SK-N-SH treated with all-trans-retinoic acid at 6 μM for 48 hours (cell line): ENCODE results near the gene CASP9.
"Not testable (repeated sequence)": the region's sequence is repeated elsewhere in the genome, so short reads cannot be mapped to it uniquely, and the experiment has no call there.

ENCODE experiments used
- ATAC-seq: fragments of 200-7000 bp; cut with Tn5 transposase; 3 replicates; pipeline ENCODE4 v1.9.1; 2020; ENCODE audit warnings: mild to moderate bottlenecking, moderate library complexity
- ARNTL ChIP-seq: fragments of 450-650 bp; formaldehyde crosslinking; IDR thresholded peaks from 2 replicates; pipeline ENCODE4 v1.5.0; 2020; ENCODE audit warnings: low read depth, mild to moderate bottlenecking, moderate library complexity, borderline replicate concordance
- BACH2 ChIP-seq: fragments of 250-450 bp; sonication (Bioruptor Pico); IDR thresholded peaks from 2 replicates; pipeline ENCODE4 v1.9.0; 2021; ENCODE audit warnings: mild to moderate bottlenecking, borderline replicate concordance
- CREB5 ChIP-seq: fragments of 250-450 bp; sonication (Bioruptor Pico); IDR thresholded peaks from 2 replicates; pipeline ENCODE4 v1.5.1; 2020; ENCODE audit warnings: low read depth, mild to moderate bottlenecking, moderate library complexity
- CSDC2 ChIP-seq: fragments of 250-450 bp; sonication (Bioruptor Pico); IDR thresholded peaks from 2 replicates; pipeline ENCODE4 v1.5.0; 2020; ENCODE audit warnings: mild to moderate bottlenecking, moderate library complexity
- CSRNP3 ChIP-seq: fragments of 250-450 bp; sonication (Bioruptor Pico); IDR thresholded peaks from 2 replicates; pipeline ENCODE4 v1.5.1; 2021; ENCODE audit warnings: mild to moderate bottlenecking, moderate library complexity
- ESRRG ChIP-seq: fragments of 250-450 bp; sonication (Bioruptor Pico); IDR thresholded peaks from 2 replicates; pipeline ENCODE4 v1.6.1; 2021; ENCODE audit warnings: mild to moderate bottlenecking
- GLIS3 ChIP-seq: fragments of 250-450 bp; sonication (Bioruptor Pico); IDR thresholded peaks from 2 replicates; pipeline ENCODE4 v1.5.0; 2020; ENCODE audit warnings: mild to moderate bottlenecking, moderate library complexity
- ISL1 ChIP-seq: fragments of 250-450 bp; sonication (Bioruptor Pico); IDR thresholded peaks from 2 replicates; pipeline ENCODE4 v2.1.2; 2022; ENCODE audit warnings: mild to moderate bottlenecking, moderate library complexity
- OSR1 ChIP-seq: fragments of 250-450 bp; sonication (Bioruptor Pico); IDR thresholded peaks from 2 replicates; pipeline ENCODE4 v1.8.0; 2022; ENCODE audit warnings: moderate library complexity, mild to moderate bottlenecking, inconsistent platforms
- RARB ChIP-seq: fragments of 250-450 bp; sonication (Bioruptor Pico); IDR thresholded peaks from 2 replicates; pipeline ENCODE4 v1.8.0; 2021; ENCODE audit warnings: mild to moderate bottlenecking, moderate library complexity
- SNAI2 ChIP-seq: fragments of 250-450 bp; sonication (Bioruptor Pico); IDR thresholded peaks from 2 replicates; pipeline ENCODE4 v1.5.0; 2020; ENCODE audit warnings: mild to moderate bottlenecking, moderate library complexity
- TCF4 ChIP-seq: fragments of 250-450 bp; sonication (Bioruptor Pico); IDR thresholded peaks from 2 replicates; pipeline ENCODE4 v1.8.0; 2021; ENCODE audit warnings: mild to moderate bottlenecking, moderate library complexity, borderline replicate concordance
- TOX ChIP-seq: fragments of 250-450 bp; sonication (Bioruptor Pico); IDR thresholded peaks from 2 replicates; pipeline ENCODE4 v1.8.0; 2021; ENCODE audit warnings: mild to moderate bottlenecking, moderate library complexity, borderline replicate concordance
- TSHZ2 ChIP-seq: fragments of 250-450 bp; sonication (Bioruptor Pico); IDR thresholded peaks from 2 replicates; pipeline ENCODE4 v1.5.0; 2020; ENCODE audit warnings: mild to moderate bottlenecking, moderate library complexity
- ZFP3 ChIP-seq: fragments of 250-450 bp; sonication (Bioruptor Pico); IDR thresholded peaks from 2 replicates; pipeline ENCODE4 v1.5.0; 2020; ENCODE audit warnings: mild to moderate bottlenecking, moderate library complexity
- ZFP30 ChIP-seq: fragments of 450-650 bp; formaldehyde crosslinking; IDR thresholded peaks from 2 replicates; pipeline ENCODE4 v1.5.0; 2022; ENCODE audit warnings: mild to moderate bottlenecking, moderate library complexity
- ZNF565 ChIP-seq: fragments of 450-650 bp; formaldehyde crosslinking; conservative IDR thresholded peaks from 2 replicates; pipeline ENCODE4 v1.5.0; 2020; ENCODE audit warnings: low read depth, mild to moderate bottlenecking, moderate library complexity
- ZNF8 ChIP-seq: fragments of 450-650 bp; formaldehyde crosslinking; IDR thresholded peaks from 2 replicates; pipeline ENCODE4 v1.5.0; 2020; ENCODE audit warnings: mild to moderate bottlenecking, moderate library complexity
- TF ChIP-seq, protein P1 (sequence below): fragments of 250-450 bp; sonication (Bioruptor Pico); IDR thresholded peaks from 2 replicates; pipeline ENCODE4 v1.8.0; 2021; ENCODE audit warnings: low read depth, mild to moderate bottlenecking, moderate library complexity, borderline replicate concordance
- TF ChIP-seq, protein P2 (sequence below): fragments of 250-450 bp; sonication (Bioruptor Pico); IDR thresholded peaks from 2 replicates; pipeline ENCODE4 v1.8.0; 2020; ENCODE audit warnings: mild to moderate bottlenecking, moderate library complexity, borderline replicate concordance

The CASP9 gene

GRCh38 chr1:15500184-15501178, 23.5 kb downstream of the CASP9 start:
- no peak for ATAC-seq
- TF ChIP-seq ZFP30 (CRISPR knock-in tag) (no peak), SNAI2 (CRISPR knock-in tag) (no peak)

DNA sequence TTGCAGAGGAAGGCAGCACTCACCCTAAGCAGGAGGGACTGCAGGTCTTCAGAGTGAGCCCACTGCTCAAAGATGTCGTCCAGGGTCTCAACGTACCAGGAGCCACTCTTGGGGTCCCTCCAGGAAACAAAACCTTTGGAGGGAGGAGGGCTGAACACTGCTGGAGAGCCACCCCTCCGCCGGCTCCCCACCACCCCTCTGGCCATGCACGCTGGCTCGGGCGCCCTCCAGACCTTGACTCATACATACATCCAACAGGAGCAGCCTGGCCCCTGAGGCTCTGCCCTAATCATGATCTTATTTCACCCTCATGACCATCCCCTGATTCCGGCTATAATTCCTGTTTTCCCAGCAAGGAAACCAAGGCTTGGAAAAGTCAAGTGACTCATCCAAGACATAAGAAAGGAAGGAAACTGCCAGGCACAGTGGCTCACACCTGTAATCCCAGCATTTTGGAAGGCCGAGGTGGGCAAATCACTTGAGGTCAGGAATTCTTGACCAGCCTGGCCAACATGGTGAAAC, 30.1 kb downstream of the CASP9 start:
- TF ChIP-seq ZNF8 (CRISPR knock-in tag) (no peak), CSRNP3 (CRISPR knock-in tag) (no peak), CSDC2 (CRISPR knock-in tag) (no peak)
- TF ChIP-seq, all 23 proteins: peak for 0
- no peak for ATAC-seq

DNA sequence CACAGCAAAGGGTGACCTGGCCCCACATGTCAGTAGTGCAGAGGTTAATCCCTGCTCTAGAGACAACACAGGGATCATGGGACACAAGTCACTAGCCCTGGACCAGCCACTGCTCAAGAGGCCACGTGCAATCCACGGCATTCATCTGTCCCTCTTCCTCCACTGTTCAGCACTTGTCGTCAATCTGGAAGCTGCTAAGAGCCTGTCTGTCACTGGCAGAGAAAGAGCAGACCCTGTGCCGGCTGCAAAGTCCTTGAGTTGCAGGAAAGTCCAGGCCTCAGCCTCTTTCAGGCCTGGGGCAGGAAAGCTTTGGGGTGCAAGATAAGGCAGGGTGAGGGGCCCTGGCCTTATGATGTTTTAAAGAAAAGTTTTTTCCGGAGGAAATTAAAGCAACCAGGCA, 31.4 kb downstream of the CASP9 start:
- TF ChIP-seq OSR1 (CRISPR knock-in tag): no peak
- TF ChIP-seq TCF4 (CRISPR knock-in tag): no peak
- no peak for TF ChIP-seq CSDC2 (CRISPR knock-in tag)
- TF ChIP-seq ZFP3 (CRISPR knock-in tag): no peak
- no peak for TF ChIP-seq CREB5
- TF ChIP-seq SNAI2 (CRISPR knock-in tag): no peak
- no peak for TF ChIP-seq BACH2 (CRISPR knock-in tag)
- TF ChIP-seq, protein P1, sequence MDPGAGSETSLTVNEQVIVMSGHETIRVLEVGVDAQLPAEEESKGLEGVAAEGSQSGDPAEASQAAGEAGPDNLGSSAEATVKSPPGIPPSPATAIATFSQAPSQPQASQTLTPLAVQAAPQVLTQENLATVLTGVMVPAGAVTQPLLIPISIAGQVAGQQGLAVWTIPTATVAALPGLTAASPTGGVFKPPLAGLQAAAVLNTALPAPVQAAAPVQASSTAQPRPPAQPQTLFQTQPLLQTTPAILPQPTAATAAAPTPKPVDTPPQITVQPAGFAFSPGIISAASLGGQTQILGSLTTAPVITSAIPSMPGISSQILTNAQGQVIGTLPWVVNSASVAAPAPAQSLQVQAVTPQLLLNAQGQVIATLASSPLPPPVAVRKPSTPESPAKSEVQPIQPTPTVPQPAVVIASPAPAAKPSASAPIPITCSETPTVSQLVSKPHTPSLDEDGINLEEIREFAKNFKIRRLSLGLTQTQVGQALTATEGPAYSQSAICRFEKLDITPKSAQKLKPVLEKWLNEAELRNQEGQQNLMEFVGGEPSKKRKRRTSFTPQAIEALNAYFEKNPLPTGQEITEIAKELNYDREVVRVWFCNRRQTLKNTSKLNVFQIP (CRISPR knock-in tag): no peak
- no peak for TF ChIP-seq ISL1
- no peak for TF ChIP-seq ZNF565 (CRISPR knock-in tag)
- no peak for TF ChIP-seq ESRRG (CRISPR knock-in tag)
- TF ChIP-seq, protein P2, sequence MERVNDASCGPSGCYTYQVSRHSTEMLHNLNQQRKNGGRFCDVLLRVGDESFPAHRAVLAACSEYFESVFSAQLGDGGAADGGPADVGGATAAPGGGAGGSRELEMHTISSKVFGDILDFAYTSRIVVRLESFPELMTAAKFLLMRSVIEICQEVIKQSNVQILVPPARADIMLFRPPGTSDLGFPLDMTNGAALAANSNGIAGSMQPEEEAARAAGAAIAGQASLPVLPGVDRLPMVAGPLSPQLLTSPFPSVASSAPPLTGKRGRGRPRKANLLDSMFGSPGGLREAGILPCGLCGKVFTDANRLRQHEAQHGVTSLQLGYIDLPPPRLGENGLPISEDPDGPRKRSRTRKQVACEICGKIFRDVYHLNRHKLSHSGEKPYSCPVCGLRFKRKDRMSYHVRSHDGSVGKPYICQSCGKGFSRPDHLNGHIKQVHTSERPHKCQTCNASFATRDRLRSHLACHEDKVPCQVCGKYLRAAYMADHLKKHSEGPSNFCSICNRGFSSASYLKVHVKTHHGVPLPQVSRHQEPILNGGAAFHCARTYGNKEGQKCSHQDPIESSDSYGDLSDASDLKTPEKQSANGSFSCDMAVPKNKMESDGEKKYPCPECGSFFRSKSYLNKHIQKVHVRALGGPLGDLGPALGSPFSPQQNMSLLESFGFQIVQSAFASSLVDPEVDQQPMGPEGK (CRISPR knock-in tag): no peak
- no peak for TF ChIP-seq CSRNP3 (CRISPR knock-in tag)
- TF ChIP-seq ARNTL (CRISPR knock-in tag): no peak
- no peak for TF ChIP-seq RARB (CRISPR knock-in tag)
- no peak for TF ChIP-seq TOX (CRISPR knock-in tag)
- TF ChIP-seq ZFP30 (CRISPR knock-in tag): no peak
- no peak for TF ChIP-seq GLIS3 (CRISPR knock-in tag)
- no peak for TF ChIP-seq TSHZ2
- ATAC-seq: no peak

DNA sequence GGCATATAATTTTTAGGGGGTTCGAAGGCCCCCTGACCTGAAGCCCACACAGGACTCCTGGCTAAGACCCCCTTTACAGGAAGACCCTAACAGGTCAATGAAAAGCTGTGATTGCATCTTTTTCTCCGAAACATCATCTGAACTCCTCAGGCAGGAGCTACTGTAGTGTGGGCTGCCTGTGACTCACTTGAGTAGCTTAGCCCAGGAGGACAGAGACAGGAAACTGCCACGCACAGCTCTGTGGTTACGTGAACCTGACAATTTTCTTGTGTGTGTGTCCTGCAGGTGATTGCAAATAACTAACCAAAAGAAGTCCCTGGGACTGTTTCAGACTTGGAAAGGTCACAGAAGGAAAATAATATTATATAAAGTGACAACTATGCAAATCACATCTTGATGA, 33.0 kb downstream of the CASP9 start:
- not testable (repeated sequence) for ATAC-seq
